Superior temporal gyrus (tissue), 1 donor: Measurements from ENCODE around the gene CITED4.

Source experiments
- DNase-seq: peaks from one replicate; pipeline ENCODE4 v3.0.0-alpha.2; 2016; ENCODE audit errors: extremely low spot score

The CITED4 gene

DNA sequence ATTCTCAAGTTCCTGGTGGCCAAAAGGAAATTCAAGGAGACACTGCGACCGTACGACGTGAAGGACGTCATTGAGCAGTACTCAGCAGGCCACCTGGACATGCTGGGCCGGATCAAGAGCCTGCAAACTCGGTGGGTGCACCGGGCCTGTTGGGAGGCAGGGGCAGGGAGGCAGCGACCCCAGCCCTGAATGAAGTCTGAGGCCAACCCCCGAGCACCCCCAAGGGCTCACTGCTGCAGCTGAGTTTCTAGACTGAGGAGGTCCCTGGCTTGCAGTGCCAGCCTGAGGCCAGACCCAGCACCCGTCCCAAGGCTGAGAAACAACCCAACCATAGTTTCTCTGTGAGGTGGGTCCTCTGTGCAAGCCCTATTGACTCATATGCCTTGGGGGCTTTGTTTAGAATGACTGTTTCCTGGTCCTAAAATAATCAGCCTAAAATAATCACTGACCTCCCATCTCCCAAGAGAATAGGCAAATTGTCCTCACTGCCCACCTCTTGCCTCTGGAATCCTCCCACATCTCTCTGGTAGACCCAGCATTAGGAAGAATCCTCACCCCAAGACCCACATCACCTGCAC is 27.1 kb downstream of the CITED4 start:
- no peak for DNase-seq

DNA sequence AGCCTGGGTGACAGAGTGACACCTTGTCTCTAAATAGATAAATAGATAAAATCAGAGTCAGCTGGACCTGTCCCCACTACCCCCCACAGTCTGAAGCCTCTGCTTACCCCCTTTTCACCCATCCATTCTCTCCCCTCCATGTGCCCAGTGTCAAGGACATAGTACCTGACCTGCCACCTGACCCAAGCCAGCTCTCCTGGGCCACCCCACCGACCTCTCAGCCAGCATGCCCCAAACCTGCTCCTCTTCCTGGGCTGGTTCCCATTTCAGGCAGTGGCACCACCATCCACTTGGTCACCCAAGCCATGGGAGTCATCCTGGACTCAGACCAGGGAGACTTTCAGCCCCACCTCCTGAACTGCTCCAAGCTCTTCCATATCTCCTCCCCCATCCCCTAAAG is 28.2 kb downstream of the CITED4 start:
- DNase-seq = no peak

- no peak for DNase-seq
These were observed 31.0 kb downstream of the CITED4 start for GRCh38 chr1:40831001-40831732.

DNA sequence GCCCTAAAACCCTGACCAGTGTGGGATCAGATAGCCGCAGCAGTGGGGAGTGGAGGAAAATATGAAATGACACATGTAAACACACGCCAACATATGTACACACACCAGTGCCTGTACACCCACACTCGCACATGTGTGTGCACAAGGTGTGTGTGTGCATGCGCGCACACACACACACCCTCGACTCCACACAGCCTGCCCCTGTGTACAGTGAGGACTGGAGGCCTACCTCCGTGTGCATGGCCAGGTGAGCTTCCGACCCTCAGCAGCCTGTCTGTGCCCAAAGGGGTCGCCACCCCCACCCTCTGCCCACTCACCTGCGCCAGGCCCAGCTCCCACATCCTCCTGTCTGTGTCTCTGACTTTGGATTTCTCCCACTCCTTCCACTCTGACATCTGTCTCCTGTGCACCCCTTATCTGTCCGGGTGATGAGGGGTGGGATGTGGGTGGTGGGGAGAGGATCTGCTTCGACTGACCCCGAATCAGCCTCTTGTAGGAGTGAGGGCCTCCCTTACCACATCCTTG is 31.7 kb downstream of the CITED4 start:
- no peak for DNase-seq

GRCh38 chr1:40829631-40830245 is 32.4 kb downstream of the CITED4 start:
- DNase-seq = no peak

GRCh38 chr1:40825996-40826395 is 36.2 kb downstream of the CITED4 start:
- no peak for DNase-seq

- DNase-seq = no peak
These were observed 36.8 kb downstream of the CITED4 start for GRCh38 chr1:40825435-40825788.

DNA sequence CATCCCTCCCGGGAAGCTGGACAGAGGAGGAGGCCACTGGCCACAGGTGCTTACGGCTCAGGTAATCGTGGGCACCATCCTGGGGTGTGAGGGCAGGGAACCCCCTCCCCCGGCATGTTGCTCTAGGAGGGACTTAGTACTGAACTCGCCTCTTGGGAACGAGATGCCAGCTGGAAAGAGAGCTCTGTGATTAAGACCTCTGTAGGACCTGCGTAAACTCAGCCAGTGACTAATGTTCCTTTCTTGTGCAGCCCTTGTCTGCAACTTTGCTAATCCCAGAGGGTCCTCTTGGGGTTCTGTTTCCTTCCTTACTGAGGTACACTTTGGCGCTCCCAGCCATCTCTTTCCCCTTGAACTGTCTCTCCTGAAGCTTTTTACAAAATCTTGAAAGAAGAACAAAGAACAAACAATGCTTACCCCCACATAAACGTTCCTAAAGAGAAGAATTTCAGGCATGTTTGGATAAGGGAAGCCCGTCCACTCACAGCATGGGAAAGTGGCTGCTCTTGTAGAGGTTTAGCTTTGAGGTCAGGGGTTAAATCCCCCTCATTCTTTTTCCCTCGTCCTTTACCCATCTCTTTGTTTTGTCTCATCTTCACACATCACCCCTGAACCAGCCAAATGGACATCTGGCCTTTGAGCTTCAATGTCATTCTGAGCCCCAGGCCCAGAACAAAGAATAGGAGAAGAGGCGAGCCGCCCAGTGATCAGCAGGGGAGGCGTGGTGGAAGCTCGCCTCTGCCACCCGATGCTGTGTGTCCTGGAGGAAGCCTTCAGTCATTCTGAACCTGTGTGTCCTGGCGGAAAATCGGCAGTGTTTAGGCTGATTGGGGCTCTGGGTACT is 37.4 kb downstream of the CITED4 start:
- no peak for DNase-seq

- no peak for DNase-seq
These were observed 38.2 kb downstream of the CITED4 start for GRCh38 chr1:40823983-40824382.

- DNase-seq = no peak
These were observed 38.8 kb downstream of the CITED4 start for GRCh38 chr1:40823345-40823744.

DNA sequence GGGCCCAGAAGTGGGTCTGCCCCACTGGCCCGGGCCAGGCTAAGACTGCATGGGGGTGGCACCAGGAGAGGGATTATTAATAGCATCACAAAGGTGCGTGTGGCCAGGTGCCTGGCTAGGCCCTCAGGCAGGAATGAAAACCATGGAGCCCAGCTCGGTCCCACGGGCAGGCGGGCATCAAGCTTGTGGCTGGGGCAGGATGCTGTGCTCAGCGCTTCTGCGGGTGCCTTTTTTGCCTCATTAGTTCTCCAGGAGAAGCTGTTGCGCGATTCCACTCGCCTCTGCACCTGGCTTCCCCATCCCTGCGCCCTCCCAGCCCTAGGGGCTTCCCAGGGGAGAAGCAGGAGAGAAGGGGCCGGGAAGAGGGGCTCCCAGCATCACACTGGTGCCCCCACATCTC is 39.3 kb downstream of the CITED4 start:
- DNase-seq = no peak

- peak; percentile 82 for DNase-seq
These were observed 41.1 kb downstream of the CITED4 start for GRCh38 chr1:40820911-40821693.

DNA sequence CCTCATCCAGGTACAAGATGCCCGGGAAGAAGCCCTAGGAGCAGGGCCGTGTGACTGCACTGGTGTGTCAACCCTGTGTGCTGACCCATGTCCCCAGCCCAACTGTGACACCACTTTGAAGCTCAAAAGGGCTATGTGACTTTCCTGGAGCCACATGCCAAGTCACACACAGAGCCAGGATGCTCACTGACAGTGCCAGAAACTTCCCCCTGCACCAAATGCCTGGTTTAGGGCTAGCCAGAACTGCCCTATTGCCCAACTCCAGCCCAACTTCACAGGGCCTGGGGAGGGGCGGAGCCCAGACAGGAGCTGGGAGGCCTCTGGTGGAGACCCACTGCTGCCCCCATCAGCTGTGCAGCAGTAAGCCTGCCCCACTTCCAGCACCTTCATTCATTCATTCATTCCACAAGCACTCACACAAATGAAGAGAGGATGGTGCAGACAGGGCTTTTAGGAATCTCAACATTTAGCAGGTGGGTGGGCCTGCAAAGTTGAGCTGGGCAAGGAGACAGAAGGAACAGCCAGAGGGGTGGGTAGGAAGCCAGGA is 41.8 kb downstream of the CITED4 start:
- no peak for DNase-seq

GRCh38 chr1:40819101-40819500 is 43.1 kb downstream of the CITED4 start:
- no peak for DNase-seq

DNA sequence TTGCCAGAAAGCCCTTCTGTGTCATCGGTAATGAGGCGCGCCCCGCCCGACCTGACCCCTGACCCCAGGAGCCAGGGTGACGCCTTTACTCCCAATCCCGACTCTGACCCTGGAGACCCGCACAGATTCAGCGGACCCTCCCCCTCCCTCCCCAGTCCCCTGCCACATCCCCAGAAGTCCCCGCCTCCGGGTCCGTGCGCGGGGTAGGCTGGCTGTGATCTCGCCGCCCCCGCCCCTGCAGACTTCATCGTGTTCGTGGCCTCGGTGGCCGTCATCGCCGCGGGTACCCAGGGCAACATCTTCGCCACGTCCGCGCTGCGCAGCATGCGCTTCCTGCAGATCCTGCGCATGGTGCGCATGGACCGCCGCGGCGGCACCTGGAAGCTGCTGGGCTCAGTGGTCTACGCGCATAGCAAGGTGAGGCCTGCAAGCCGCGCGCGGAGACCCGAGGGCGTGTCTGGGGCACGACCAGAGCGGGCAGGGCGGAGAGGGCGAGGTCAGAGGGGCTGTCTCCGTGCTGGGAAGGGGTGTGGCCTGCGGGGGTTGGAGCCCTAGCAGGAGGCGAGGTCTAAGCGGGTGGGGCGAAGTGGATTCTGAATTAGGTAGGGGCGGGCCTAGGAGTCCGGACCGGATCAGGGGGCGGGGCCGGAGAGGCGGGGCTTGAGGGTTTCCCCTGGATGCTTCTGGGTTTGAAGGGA is 43.8 kb downstream of the CITED4 start:
- no peak for DNase-seq

DNA sequence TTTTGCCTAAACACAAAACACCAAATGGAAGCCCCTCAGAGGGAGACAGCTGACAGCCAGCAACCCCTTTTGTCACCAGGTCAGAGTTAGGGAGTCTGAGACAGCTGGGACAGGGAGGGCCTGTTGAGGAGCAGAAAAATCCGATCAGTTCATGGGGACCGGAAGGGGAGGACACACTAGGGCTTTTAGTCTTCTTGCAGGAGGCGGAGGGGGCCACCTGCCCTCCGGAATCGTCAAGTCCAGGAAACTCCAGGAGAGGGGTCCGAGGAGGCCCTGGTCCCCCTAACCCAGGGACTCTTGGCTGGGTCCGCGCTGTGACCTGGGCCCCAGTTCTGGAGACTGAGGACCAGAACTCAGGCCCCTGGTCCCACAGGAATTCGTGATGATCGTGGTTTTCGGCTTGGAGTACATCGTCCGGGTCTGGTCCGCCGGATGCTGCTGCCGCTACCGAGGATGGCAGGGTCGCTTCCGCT is 44.3 kb downstream of the CITED4 start:
- no peak for DNase-seq

DNA sequence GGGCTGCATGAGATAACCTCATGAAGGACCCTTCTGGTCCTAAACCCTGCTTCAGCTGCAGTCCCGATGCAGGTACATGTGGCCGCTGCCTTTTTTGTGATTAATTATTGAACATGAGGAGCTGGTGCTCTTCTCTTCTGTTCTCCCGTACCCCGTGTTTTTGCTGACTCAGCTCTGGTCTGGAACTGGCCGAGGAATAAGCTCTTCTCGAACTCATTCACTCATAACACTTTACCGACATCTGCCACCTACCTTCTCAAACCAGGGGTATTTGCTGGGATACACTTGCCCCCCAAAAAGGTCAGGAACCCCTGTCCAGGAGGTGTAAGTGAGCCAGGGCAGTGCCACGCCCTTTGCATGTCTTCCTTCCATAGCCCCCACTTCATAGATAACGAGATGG is 46.7 kb downstream of the CITED4 start:
- DNase-seq = no peak
